Activated CD8-positive, alpha-beta T cell treated with anti-CD3 and anti-CD28 coated beads, Interleukin-2, amount 10 ng/mL, durations not matched to agents 7 days and 5 days (primary cell): ENCODE measurements around the gene MSI2. TPM values are rescaled to one million over a fixed set of nuclear protein-coding genes. Genes with fewer than 3 reads are reported as not detected.

Experiments
- ATAC-seq: fragments of 150-1000 bp; cut with Tn5 transposase; one replicate; pipeline ENCODE4 v1.10.0; 2021; ENCODE audit warnings: moderate library complexity
- CTCF ChIA-PET: fragments of 350-600 bp; sonication (Branson Sonifier 250); formaldehyde crosslinking; loops from one replicate; lab custom pipeline; 2021; ENCODE audit warnings: antibody characterized with exemption; lab: Charles Lee
- POLR2A ChIA-PET: fragments of 350-600 bp; sonication (Branson Sonifier 250); formaldehyde crosslinking; loops from one replicate; lab custom pipeline; 2021; ENCODE audit warnings: antibody characterized with exemption; lab: Charles Lee
- DNase-seq: peaks from one replicate; pipeline ENCODE4 v3.0.0-alpha.2; 2020
- H3K27ac Mint-ChIP-seq: one replicate; pipeline ENCODE4 v1.8.0; 2021; ENCODE audit warnings: mild to moderate bottlenecking, mixed read lengths
- H3K27me3 Mint-ChIP-seq: one replicate; pipeline ENCODE4 v1.8.0; 2021; ENCODE audit warnings: low read depth, mixed read lengths
- H3K36me3 Mint-ChIP-seq: one replicate; pipeline ENCODE4 v1.8.0; 2021; ENCODE audit warnings: low read depth, mixed read lengths
- H3K4me1 Mint-ChIP-seq: one replicate; pipeline ENCODE4 v1.8.0; 2021; ENCODE audit warnings: low read depth, mixed read lengths
- H3K4me3 Mint-ChIP-seq: one replicate; pipeline ENCODE4 v1.8.0; 2021; ENCODE audit warnings: mild to moderate bottlenecking, mixed read lengths
- H3K9me3 Mint-ChIP-seq: one replicate; pipeline ENCODE4 v1.8.0; 2022; ENCODE audit warnings: mixed read lengths; ENCODE audit not compliant: insufficient read depth
- total RNA-seq, 2 experiments: library from RNA; stranded (reverse); gene quantifications; one replicate each; pipeline ENCODE4 v1.2.3, GENCODE V29; 2021

Gene MSI2
- total RNA-seq, 2 experiments from 2014 or later = 123 to 125 TPM

DNA sequence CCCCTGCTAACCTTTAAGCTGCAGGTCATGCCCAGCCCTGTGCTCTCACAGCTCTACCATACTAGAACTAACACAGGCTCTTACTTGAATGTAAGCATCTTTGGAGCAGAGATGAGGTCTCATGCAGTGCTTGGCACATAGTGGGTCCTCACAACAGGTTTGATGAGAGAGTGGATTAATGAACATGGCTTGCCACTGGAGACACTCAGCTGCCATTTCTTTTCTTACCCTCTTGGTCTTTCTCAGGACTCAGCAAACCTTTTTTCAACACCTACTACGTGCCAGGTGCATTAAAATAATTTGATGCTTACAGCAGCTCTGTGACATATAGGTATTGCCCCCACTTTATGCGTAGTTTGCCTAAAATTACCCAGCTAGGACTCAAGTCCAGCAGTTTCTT lies 133.2 kb downstream of the MSI2 start:
- peaks cover 84% of the 10 kb centered on the region for H3K36me3 Mint-ChIP-seq
- POLR2A ChIA-PET = no interaction called here
- CTCF ChIA-PET = interaction anchor here (1.2 kb wide), 1 partner anchor 146 kb away, joined by 3 read pairs; no protein-coding TSS in a partner anchor

GRCh38 chr17:57391076-57391825 lies 134.9 kb downstream of the MSI2 start:
- Mint-ChIP-seq H3K4me1 (peaks cover 7% of the 10 kb centered on the region), H3K27me3 (no peaks in the 10 kb centered on the region), H3K4me3 (no peak overlapping the region), H3K36me3 (peaks cover 82% of the 10 kb centered on the region), H3K9me3 (peaks cover 37% of the 10 kb centered on the region), H3K27ac (no peak overlapping the region)
- ChIA-PET POLR2A (no interaction called here), CTCF (no interaction called here)
- DNase-seq (no peak), ATAC-seq (no peak)

More for the DNA sequence above, 133.2 kb downstream of the MSI2 start:
- H3K27me3 Mint-ChIP-seq = no peaks in the 10 kb centered on the region
- no peak overlapping the region for H3K27ac Mint-ChIP-seq
- no peaks in the 10 kb centered on the region for H3K4me1 Mint-ChIP-seq
- ATAC-seq = no peak
- no peak overlapping the region for H3K4me3 Mint-ChIP-seq
- no peak for DNase-seq
- peaks cover 51% of the 10 kb centered on the region for H3K9me3 Mint-ChIP-seq

GRCh38 chr17:57391857-57392471 lies 135.6 kb downstream of the MSI2 start:
- Mint-ChIP-seq H3K4me3 (no peak overlapping the region), H3K9me3 (peaks cover 35% of the 10 kb centered on the region), H3K4me1 (peaks cover 7% of the 10 kb centered on the region), H3K27ac (no peak overlapping the region), H3K36me3 (peaks cover 76% of the 10 kb centered on the region), H3K27me3 (no peaks in the 10 kb centered on the region)
- ATAC-seq (no peak), DNase-seq (no peak)
- POLR2A ChIA-PET = no interaction called here
- CTCF ChIA-PET = interaction anchor here (1.0 kb wide), 1 partner anchor 149 kb away, joined by 4 read pairs; no protein-coding TSS in a partner anchor

DNA sequence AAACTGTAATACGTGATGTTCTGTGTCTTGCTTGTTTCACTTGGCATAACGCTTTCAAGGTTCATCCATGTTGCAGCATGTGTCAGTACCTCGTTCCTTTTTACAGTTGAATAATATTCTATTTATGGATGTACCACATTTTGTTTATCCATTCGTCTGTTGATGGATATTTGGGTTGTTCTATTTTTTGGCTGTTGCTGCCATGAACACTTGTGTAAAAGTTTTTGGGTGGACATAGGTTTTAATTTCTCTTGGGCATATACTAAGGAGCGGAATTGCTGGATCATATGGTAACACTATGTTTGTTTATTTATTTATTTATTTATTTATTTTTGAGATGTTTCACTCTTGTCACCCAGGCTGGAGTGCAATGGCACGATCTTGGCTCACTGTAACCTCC lies 137.0 kb downstream of the MSI2 start:
- POLR2A ChIA-PET = no interaction called here
- Mint-ChIP-seq H3K27me3 (no peaks in the 10 kb centered on the region), H3K4me3 (no peak overlapping the region), H3K27ac (no peak overlapping the region), H3K36me3 (peaks cover 62% of the 10 kb centered on the region), H3K4me1 (peaks cover 7% of the 10 kb centered on the region), H3K9me3 (peaks cover 24% of the 10 kb centered on the region)
- no peak for DNase-seq
- no peak for ATAC-seq
- CTCF ChIA-PET = no interaction called here

DNA sequence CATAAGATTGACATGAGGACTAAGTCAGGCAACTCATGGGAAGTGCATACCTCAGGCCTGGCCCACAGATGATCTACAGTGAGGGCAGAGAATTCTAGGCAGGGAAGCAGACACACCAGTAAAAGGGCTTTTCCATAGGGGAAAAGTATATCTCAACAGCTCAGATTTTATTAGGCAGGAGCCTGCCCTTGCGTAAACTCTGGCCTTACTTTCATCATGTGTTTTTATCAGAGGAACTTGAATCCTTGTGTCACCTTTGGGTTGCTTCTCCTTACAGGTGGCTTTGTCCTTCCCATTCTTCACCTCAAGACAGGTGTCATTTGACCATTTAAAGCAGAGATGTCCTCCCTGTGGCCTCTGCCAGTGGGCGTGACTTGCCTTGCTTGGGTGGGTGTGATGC lies 138.1 kb downstream of the MSI2 start:
- Mint-ChIP-seq H3K4me3 (no peak overlapping the region), H3K4me1 (peaks cover 12% of the 10 kb centered on the region), H3K27me3 (no peaks in the 10 kb centered on the region), H3K36me3 (peaks cover 54% of the 10 kb centered on the region), H3K27ac (no peak overlapping the region), H3K9me3 (peaks cover 21% of the 10 kb centered on the region)
- ChIA-PET POLR2A (no interaction called here), CTCF (interaction anchor here (1.5 kb wide), 1 partner anchor 10 kb away, joined by 3 read pairs; no protein-coding TSS in a partner anchor)
- ATAC-seq = no peak
- DNase-seq = no peak

- ATAC-seq (no peak), DNase-seq (no peak)
- Mint-ChIP-seq H3K27me3 (no peaks in the 10 kb centered on the region), H3K9me3 (peaks cover 21% of the 10 kb centered on the region), H3K36me3 (peaks cover 43% of the 10 kb centered on the region), H3K27ac (peak overlapping the region; percentile 41), H3K4me3 (no peak overlapping the region), H3K4me1 (peaks cover 12% of the 10 kb centered on the region)
- ChIA-PET CTCF (no interaction called here), POLR2A (interaction anchor here (0.6 kb wide), 1 partner anchor 138 kb away, joined by 3 read pairs; no protein-coding TSS in a partner anchor)
Observed at GRCh38 chr17:57395721-57396321, 139.5 kb downstream of the MSI2 start.

- no peak for ATAC-seq
- Mint-ChIP-seq H3K36me3 (peaks cover 39% of the 10 kb centered on the region), H3K4me3 (no peak overlapping the region), H3K9me3 (peaks cover 17% of the 10 kb centered on the region), H3K27me3 (no peaks in the 10 kb centered on the region), H3K4me1 (peaks cover 12% of the 10 kb centered on the region), H3K27ac (no peak overlapping the region)
- ChIA-PET CTCF (interaction anchor here (1.4 kb wide), 1 partner anchor 153 kb away, joined by 3 read pairs; no protein-coding TSS in a partner anchor), POLR2A (no interaction called here)
- no peak for DNase-seq
Observed at GRCh38 chr17:57396511-57396921, 140.2 kb downstream of the MSI2 start.

DNA sequence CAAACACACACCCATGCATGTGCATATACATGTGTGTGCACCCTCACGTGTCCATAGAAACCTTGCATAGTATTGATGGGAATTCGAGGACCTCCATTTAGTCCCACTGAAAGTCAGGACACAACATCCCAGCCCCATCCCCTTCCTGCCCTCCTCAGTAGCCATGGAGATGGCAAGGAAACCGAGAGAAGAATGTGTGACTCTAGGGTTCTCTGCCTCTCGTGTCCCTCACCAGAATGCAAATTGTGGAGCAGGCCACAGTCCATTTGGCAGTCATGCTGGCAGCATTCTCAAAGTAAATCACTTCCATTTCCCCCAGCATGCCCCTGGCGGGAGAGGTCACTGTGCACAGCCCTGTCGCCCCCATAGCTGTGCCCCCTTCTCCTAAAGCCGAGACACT lies 141.1 kb downstream of the MSI2 start:
- H3K4me3 Mint-ChIP-seq = no peak overlapping the region
- CTCF ChIA-PET = interaction anchor here (1.4 kb wide), 1 partner anchor 154 kb away, joined by 3 read pairs; no protein-coding TSS in a partner anchor
- no peak overlapping the region for H3K27ac Mint-ChIP-seq

GRCh38 chr17:57399690-57400089 lies 143.4 kb downstream of the MSI2 start:
- Mint-ChIP-seq H3K4me3 (no peak overlapping the region), H3K9me3 (no peaks in the 10 kb centered on the region), H3K36me3 (peaks cover 27% of the 10 kb centered on the region), H3K27ac (no peak overlapping the region), H3K4me1 (peaks cover 16% of the 10 kb centered on the region), H3K27me3 (no peaks in the 10 kb centered on the region)
- POLR2A ChIA-PET = no interaction called here
- DNase-seq = no peak
- CTCF ChIA-PET = interaction anchor here (8.1 kb wide), 1 partner anchor 156 kb away, joined by 62 read pairs; no protein-coding TSS in a partner anchor
- no peak for ATAC-seq

More for the DNA sequence above, 141.1 kb downstream of the MSI2 start:
- ATAC-seq (no peak), DNase-seq (no peak)
- H3K36me3 Mint-ChIP-seq = peaks cover 37% of the 10 kb centered on the region
- H3K27me3 Mint-ChIP-seq = no peaks in the 10 kb centered on the region
- H3K4me1 Mint-ChIP-seq = peaks cover 12% of the 10 kb centered on the region
- H3K9me3 Mint-ChIP-seq = peaks cover 13% of the 10 kb centered on the region
- POLR2A ChIA-PET = no interaction called here

GRCh38 chr17:57400648-57401047 lies 144.3 kb downstream of the MSI2 start:
- Mint-ChIP-seq H3K27me3 (no peaks in the 10 kb centered on the region), H3K4me1 (peaks cover 15% of the 10 kb centered on the region), H3K4me3 (no peak overlapping the region), H3K36me3 (peaks cover 20% of the 10 kb centered on the region), H3K9me3 (no peaks in the 10 kb centered on the region), H3K27ac (no peak overlapping the region)
- ChIA-PET CTCF (interaction anchor here (8.1 kb wide), 1 partner anchor 157 kb away, joined by 62 read pairs; no protein-coding TSS in a partner anchor), POLR2A (interaction anchor here (0.6 kb wide), 1 partner anchor 13 kb away, joined by 3 read pairs; no protein-coding TSS in a partner anchor)
- no peak for DNase-seq
- no peak for ATAC-seq

DNA sequence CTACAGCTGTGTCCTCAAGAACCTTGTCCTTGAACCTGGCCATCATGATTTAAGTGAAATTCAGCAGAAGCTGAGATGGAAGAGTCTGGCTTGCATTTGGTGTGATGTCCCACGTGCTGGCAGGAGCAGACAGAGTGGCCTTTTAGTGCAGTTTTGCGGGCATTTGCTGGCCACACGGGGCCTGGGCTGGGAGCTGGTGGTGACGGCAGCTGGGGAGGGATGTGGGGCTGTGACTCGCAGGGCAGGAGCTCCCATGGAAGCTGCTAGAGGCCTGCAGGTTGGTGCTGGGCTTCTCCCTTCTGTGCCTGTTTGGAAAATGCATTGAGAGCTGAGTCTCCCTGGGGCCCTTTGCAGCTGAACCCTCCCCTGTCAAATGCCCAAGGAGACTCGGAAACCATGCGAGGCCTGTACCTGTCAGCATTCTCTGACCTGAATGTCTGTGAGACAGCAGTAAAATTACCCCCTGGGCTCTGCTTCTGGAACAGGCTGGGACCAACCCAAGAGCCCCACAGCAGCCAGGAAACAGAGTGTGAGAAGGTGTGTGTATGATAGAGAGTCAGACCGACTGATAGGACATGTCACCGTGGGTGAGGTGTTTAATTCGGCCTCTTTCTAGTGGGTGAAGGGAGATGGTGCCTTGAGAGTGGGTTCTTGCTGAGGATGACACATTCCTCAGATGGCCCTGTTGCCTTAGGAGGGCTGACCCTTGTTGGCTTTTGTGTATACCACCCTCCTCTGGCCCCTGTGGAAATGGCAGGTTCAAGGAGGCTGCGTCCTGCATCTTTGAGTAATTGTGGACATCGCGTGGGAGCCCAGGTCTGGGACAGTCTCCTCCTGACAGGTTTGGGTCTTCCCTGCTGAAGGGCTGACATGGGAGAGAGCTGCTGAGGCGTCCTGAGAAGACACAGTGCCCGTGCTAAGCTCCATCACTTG lies 145.5 kb downstream of the MSI2 start:
- POLR2A ChIA-PET = interaction anchor here (0.6 kb wide), 1 partner anchor 12 kb away, joined by 3 read pairs; no protein-coding TSS in a partner anchor
- no peak for ATAC-seq
- DNase-seq = no peak
- Mint-ChIP-seq H3K4me3 (no peak overlapping the region), H3K36me3 (peaks cover 21% of the 10 kb centered on the region), H3K27me3 (no peaks in the 10 kb centered on the region), H3K27ac (peak overlapping the region; percentile 21), H3K4me1 (peaks cover 21% of the 10 kb centered on the region), H3K9me3 (no peaks in the 10 kb centered on the region)
- CTCF ChIA-PET = interaction anchor here (8.1 kb wide), 1 partner anchor 158 kb away, joined by 62 read pairs; no protein-coding TSS in a partner anchor
